BJ (cell line): ENCODE measurements around the gene BCO1. TPM values are rescaled to one million over a fixed set of nuclear protein-coding genes. Genes with fewer than 3 reads are reported as not detected.
A peak's percentile ranks its signal among the peaks of the same experiment; 100 is the strongest.

ENCODE experiments used
- CTCF ChIA-PET: fragments of 350-600 bp; formaldehyde crosslinking; extraction: SDS; loops from one replicate; lab custom pipeline; 2021; ENCODE audit warnings: antibody characterized with exemption, inconsistent platforms; lab: Yijun Ruan, JAX
- POLR2A ChIA-PET: fragments of 300-600 bp; sonication (Branson Sonifier 250); formaldehyde crosslinking; extraction: SDS; loops from one replicate; lab custom pipeline; 2021; ENCODE audit warnings: antibody characterized with exemption; lab: Charles Lee
- DNase-seq: peaks from one replicate; pipeline ENCODE4 v3.0.0-alpha.2; 2011; ENCODE audit warnings: low read depth
- H3K27me3 ChIP-seq: 2 replicates; pipeline ENCODE4 v1.6.0; 2011; ENCODE audit warnings: low read length; ENCODE audit not compliant: control insufficient read depth, insufficient read depth
- H3K36me3 ChIP-seq: 2 replicates; pipeline ENCODE4 v1.5.1; 2011; ENCODE audit warnings: low read length; ENCODE audit not compliant: control insufficient read depth, insufficient read depth
- H3K4me3 ChIP-seq: 2 replicates; pipeline ENCODE4 v1.5.1; 2011; ENCODE audit warnings: low read depth, mild to moderate bottlenecking, control low read depth, low read length
- CTCF ChIP-seq: IDR thresholded peaks from 2 replicates; pipeline ENCODE4 v1.5.1; 2011; ENCODE audit warnings: low read depth, mild to moderate bottlenecking, control low read depth, inconsistent platforms, low read length, moderate library complexity; ENCODE audit not compliant: insufficient read depth
- polyA plus RNA-seq: library from polyadenylated mRNA; depleted of rRNA; stranded (reverse); fragments of >200 nt; gene quantifications from 2 replicates; pipeline ENCODE4 v1.2.3, GENCODE V29; 2011

The BCO1 gene
- polyA plus RNA-seq, 1 experiment, result not detected

DNA sequence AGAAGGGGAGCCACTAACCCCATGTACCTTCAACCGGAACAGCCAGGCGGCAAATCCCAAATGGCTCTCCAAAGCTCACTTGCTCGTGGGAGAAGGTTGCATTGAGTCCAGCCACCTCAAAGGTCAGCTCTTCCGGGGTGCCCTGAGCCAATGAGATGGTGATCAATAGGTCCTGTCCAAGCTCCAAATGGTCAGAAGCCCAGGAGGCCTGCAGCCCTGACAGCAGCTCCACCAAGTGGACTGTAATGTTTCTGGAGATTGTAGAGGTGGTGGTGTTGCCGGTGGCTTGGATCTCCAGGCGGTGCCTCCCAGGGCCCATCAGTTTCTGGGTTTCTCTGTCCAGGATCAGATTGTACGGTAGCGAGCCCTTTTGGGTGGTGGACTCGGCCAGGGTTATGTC lies 39.9 kb upstream of the BCO1 start:
- no peak overlapping the region for H3K4me3 ChIP-seq
- no peaks in the 10 kb centered on the region for H3K36me3 ChIP-seq
- CTCF ChIA-PET, result interaction anchor here (0.7 to 2.5 kb wide), 8 partner anchors 9 to 499 kb away, joined by 3 to 22 read pairs (median 4); partner anchors contain the start of gene ATMIN
- peaks cover 1% of the 10 kb centered on the region; the same call in 1 of the 2 replicates for H3K27me3 ChIP-seq
- DNase-seq, result no peak
- TF ChIP-seq CTCF, result peak; percentile 34; the same call in 1 of the 2 replicates
- POLR2A ChIA-PET, result interaction anchor here (0.6 kb wide), 1 partner anchor 17 kb away, joined by 3 read pairs; no protein-coding TSS in a partner anchor

DNA sequence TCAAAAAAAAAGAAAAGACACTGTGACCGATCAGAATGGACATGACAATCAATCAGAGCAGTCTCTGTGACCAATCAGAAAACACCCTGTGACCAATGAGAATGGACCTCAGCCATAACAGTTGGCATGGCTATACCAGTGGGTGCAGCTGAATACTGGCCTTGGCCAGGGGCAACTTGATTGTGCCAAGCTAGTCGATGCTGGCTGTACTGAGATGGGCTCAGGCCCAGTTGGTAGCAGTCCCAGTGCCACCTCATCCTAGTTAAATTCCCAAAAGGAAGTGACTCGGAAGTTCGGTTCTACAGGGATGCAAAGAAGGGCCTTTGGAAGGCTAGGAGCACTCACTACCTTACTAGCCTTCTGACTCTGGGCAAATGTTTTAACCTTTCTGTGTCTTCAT lies 37.2 kb upstream of the BCO1 start:
- no peaks in the 10 kb centered on the region for H3K36me3 ChIP-seq
- ChIA-PET POLR2A (no interaction called here), CTCF (interaction anchor here (1.0 kb wide), 1 partner anchor 277 kb away, joined by 4 read pairs; no protein-coding TSS in a partner anchor)
- no peaks in the 10 kb centered on the region for H3K27me3 ChIP-seq
- H3K4me3 ChIP-seq, result no peak overlapping the region
- no peak for DNase-seq
- no peak for TF ChIP-seq CTCF

DNA sequence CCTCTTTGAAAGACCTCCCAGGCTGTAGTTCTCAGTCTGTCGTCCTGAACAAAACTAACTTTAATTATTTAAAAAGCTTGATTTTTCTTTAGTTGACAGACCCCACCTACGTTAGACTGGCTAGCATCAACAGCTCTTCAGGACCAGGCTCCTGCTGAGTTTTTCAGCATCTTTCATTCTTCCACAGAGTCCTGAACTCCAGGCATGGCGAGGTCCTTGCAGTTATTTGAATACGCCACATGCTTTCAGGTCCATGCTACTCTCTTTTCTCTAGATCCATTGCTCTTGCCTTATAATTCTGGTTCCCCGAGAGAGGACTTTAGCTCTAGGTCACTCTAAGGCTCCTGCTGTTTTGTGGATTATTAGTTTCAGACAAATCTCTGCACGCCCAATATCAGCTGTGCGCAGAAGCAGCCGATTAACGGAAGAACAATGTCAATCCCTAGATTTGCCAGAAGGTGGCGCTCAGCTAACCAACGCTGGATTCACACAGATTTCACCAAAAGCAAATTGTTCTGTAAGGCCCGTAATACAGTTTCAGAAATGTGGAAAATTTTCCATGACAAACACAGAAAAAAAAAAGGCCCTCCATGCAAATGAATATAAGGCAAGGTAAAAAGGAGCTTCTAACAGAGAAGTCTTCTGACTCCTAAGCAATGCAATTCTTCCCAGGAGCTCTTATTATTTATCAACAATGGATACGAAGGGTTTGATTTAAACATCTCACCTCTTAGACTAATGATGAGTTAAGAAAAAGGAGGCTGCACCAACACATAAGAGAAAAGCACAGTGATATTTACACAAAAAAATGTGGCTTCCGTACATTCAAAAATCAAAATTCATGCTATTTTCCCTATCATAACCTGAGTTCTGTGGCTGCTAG lies 33.5 kb upstream of the BCO1 start:
- Histone ChIP-seq H3K36me3 (no peaks in the 10 kb centered on the region), H3K4me3 (no peak overlapping the region), H3K27me3 (peaks cover 4% of the 10 kb centered on the region)
- TF ChIP-seq CTCF, result peak; percentile 74
- POLR2A ChIA-PET, result interaction anchor here (0.6 kb wide), 1 partner anchor 55 kb away, joined by 7 read pairs; no protein-coding TSS in a partner anchor
- no peak for DNase-seq
- CTCF ChIA-PET, result interaction anchor here (0.6 to 2.5 kb wide), 35 partner anchors 8 to 1229 kb away, joined by 3 to 20 read pairs (median 4); partner anchors contain the start of genes ATMIN, BCO1 and GAN

GRCh38 chr16:81207076-81207475 lies 31.4 kb upstream of the BCO1 start:
- POLR2A ChIA-PET, result no interaction called here
- Histone ChIP-seq H3K27me3 (peaks cover 4% of the 10 kb centered on the region), H3K36me3 (no peaks in the 10 kb centered on the region), H3K4me3 (no peak overlapping the region)
- DNase-seq, result no peak
- no peak for TF ChIP-seq CTCF
- CTCF ChIA-PET, result interaction anchor here (0.6 to 1.3 kb wide), 3 partner anchors 14 to 147 kb away, joined by 4 to 5 read pairs (median 4); partner anchors contain the start of gene BCO1

GRCh38 chr16:81210807-81211206 lies 27.7 kb upstream of the BCO1 start:
- no peaks in the 10 kb centered on the region for H3K36me3 ChIP-seq
- DNase-seq, result no peak
- H3K27me3 ChIP-seq, result peaks cover 8% of the 10 kb centered on the region
- POLR2A ChIA-PET, result no interaction called here
- H3K4me3 ChIP-seq, result no peak overlapping the region
- CTCF ChIA-PET, result interaction anchor here (0.6 kb wide), 1 partner anchor 137 kb away, joined by 3 read pairs; no protein-coding TSS in a partner anchor
- no peak for TF ChIP-seq CTCF
